Activated naive CD4-positive, alpha-beta T cell treated with anti-CD3 and anti-CD28 coated beads, Interleukin-2, amount 50 U/mL, for 16 hours (primary cell): Measurements from ENCODE around the gene ZNF292.
"Not testable (repeated sequence)": the region's sequence is repeated elsewhere in the genome, so short reads cannot be mapped to it uniquely, and the experiment has no call there.

Experiments
- DNase-seq: peaks from one replicate; pipeline ENCODE4 v3.0.0-alpha.2; 2020

Gene ZNF292

GRCh38 chr6:87281426-87281825 is 126.1 kb downstream of the ZNF292 start:
- DNase-seq: no peak

- DNase-seq: no peak
These were observed 127.4 kb downstream of the ZNF292 start for GRCh38 chr6:87282743-87283142.

- no peak for DNase-seq
These were observed 128.1 kb downstream of the ZNF292 start for GRCh38 chr6:87283461-87283860.

- no peak for DNase-seq
These were observed 131.9 kb downstream of the ZNF292 start for GRCh38 chr6:87287251-87287650.

- no peak for DNase-seq
These were observed 134.2 kb downstream of the ZNF292 start for GRCh38 chr6:87289571-87289970.

- no peak for DNase-seq
These were observed 136.5 kb downstream of the ZNF292 start for GRCh38 chr6:87291883-87292282.

- DNase-seq: no peak
These were observed 138.2 kb downstream of the ZNF292 start for GRCh38 chr6:87293526-87293925.

GRCh38 chr6:87297119-87297518 is 141.8 kb downstream of the ZNF292 start:
- DNase-seq: no peak

- DNase-seq: not testable (repeated sequence)
These were observed 145.9 kb downstream of the ZNF292 start for GRCh38 chr6:87301277-87301676.

GRCh38 chr6:87308970-87309369 is 153.6 kb downstream of the ZNF292 start:
- no peak for DNase-seq

GRCh38 chr6:87312860-87313259 is 157.5 kb downstream of the ZNF292 start:
- no peak for DNase-seq
